K562 (cell line): Measurements from ENCODE around the gene ITGBL1. TPM values are rescaled to one million over a fixed set of nuclear protein-coding genes. Genes with fewer than 3 reads are reported as not detected.

Experiments used
- ATAC-seq: fragments of 200-7000 bp; cut with Tn5 transposase; 3 replicates; pipeline ENCODE4 v1.9.1; 2020; ENCODE audit warnings: moderate library complexity
- BruUV-seq: library from RNA; stranded (reverse); fragments of 400-500 nt; replicated peaks from 2 replicates; lab custom pipeline; 2021; lab: Mats Ljungman, UMichigan
- CTCF ChIA-PET: fragments of 300-600 bp; formaldehyde crosslinking; extraction: SDS; loops from one replicate; lab custom pipeline; 2021; ENCODE audit warnings: low intra/inter-chr PET ratio; lab: Yijun Ruan, JAX
- POLR2A ChIA-PET: fragments of 300-600, 350-650 bp; sonication (Branson Sonifier 250); formaldehyde crosslinking; extraction: SDS; loops from one replicate; lab custom pipeline; 2021; ENCODE audit warnings: antibody characterized with exemption, inconsistent platforms; lab: Yijun Ruan, JAX
- DNase-seq, 4 experiments: peaks; one replicate each; pipeline versions ENCODE4 v3.0.0 to v3.0.0-alpha.2; 2011 to 2018; ENCODE audit warnings: low spot score in 3 of 4, mixed read lengths in 3 of 4; ENCODE audit errors: extremely low read depth in 1 of 4
- FAIRE-seq: peaks from 2 replicates; lab custom pipeline; 2011; peaks lifted over from hg19 to GRCh38; lab: Jason Lieb, UNC
- H2AFZ ChIP-seq: 2 replicates; pipeline ENCODE4 v1.6.0; 2011; ENCODE audit warnings: low read depth, low read length, control low read depth, inconsistent platforms
- H3K27ac ChIP-seq: fragments of 200-600 bp; 3 replicates; pipeline ENCODE4 v1.8.0; 2011; ENCODE audit warnings: low read depth, mild to moderate bottlenecking, control low read depth, inconsistent platforms, low read length, moderate library complexity, mixed read lengths; ENCODE audit errors: extremely low read depth
- H3K27me3 ChIP-seq, 2 experiments: fragments of 300-600 bp in 1 of 2; 2 replicates in 1 of 2; 3 replicates in 1 of 2; pipeline versions ENCODE4 v1.6.0 to v1.8.0; 2011; ENCODE audit warnings: inconsistent platforms in 2 of 2, low read length in 2 of 2, mild to moderate bottlenecking in 1 of 2, mixed read lengths in 1 of 2, moderate library complexity in 1 of 2; ENCODE audit not compliant: control insufficient read depth in 2 of 2, insufficient read depth in 2 of 2
- H3K36me3 ChIP-seq: fragments of 300-600 bp; 3 replicates; pipeline ENCODE4 v1.8.0; 2011; ENCODE audit warnings: mild to moderate bottlenecking, low read length, inconsistent platforms; ENCODE audit not compliant: control insufficient read depth, insufficient read depth
- H3K4me1 ChIP-seq, 2 experiments: fragments of 200-600 bp in 1 of 2; replicated peaks in 1 of 2; 2 replicates in 1 of 2; 3 replicates in 1 of 2; pipeline versions ENCODE4 v1.5.1 to v1.8.0; 2011; ENCODE audit warnings: inconsistent platforms in 2 of 2, low read length in 2 of 2, mild to moderate bottlenecking in 1 of 2, mixed read lengths in 1 of 2, moderate library complexity in 1 of 2; ENCODE audit not compliant: control insufficient read depth in 2 of 2, insufficient read depth in 2 of 2
- H3K4me2 ChIP-seq: 2 replicates; pipeline ENCODE4 v1.6.1; 2011; ENCODE audit warnings: low read length, control low read depth, inconsistent platforms, mixed read lengths; ENCODE audit not compliant: insufficient read depth
- H3K4me3 ChIP-seq: fragments of 200-600 bp; sonication (generic), shearing (Covaris generic); 2 replicates; pipeline ENCODE4 v1.5.1; 2016; ENCODE audit warnings: control low read depth, inconsistent platforms
- H3K79me2 ChIP-seq: fragments of 200-600 bp; 3 replicates; pipeline ENCODE4 v1.8.0; 2011; ENCODE audit warnings: low read length, inconsistent platforms; ENCODE audit not compliant: control insufficient read depth, insufficient read depth
- H3K9ac ChIP-seq, 2 experiments: 2 replicates each; pipeline versions ENCODE4 v1.6.0 to v1.6.1; 2011; ENCODE audit warnings: low read depth in 2 of 2, low read length in 2 of 2, control low read depth in 1 of 2, inconsistent platforms in 1 of 2, mild to moderate bottlenecking in 1 of 2, mixed read lengths in 1 of 2; ENCODE audit not compliant: insufficient read depth in 1 of 2
- H3K9me1 ChIP-seq: one replicate; pipeline ENCODE4 v1.6.0; 2011; ENCODE audit warnings: inconsistent platforms, mild to moderate bottlenecking, low read length, moderate library complexity; ENCODE audit not compliant: control insufficient read depth, insufficient read depth
- H3K9me3 ChIP-seq: replicated peaks from 2 replicates; pipeline ENCODE4 v1.5.1; 2011; ENCODE audit warnings: low read depth, low read length, inconsistent platforms; ENCODE audit not compliant: control insufficient read depth, insufficient read depth
- H4K20me1 ChIP-seq: replicated peaks from 2 replicates; pipeline ENCODE4 v1.6.1; 2011; ENCODE audit warnings: low read length, inconsistent platforms, mixed read lengths; ENCODE audit not compliant: control insufficient read depth, insufficient read depth
- ARHGAP35 ChIP-seq: fragments of 450-650 bp; IDR thresholded peaks from 2 replicates; pipeline ENCODE4 v1.6.1; 2018; ENCODE audit not compliant: partially characterized antibody
- ATF7 ChIP-seq: fragments of 450-650 bp; IDR thresholded peaks from 2 replicates; pipeline ENCODE4 v1.7.1; 2014; ENCODE audit warnings: mild to moderate bottlenecking, moderate library complexity
- CXXC5 ChIP-seq: fragments of 250-450 bp; sonication (Bioruptor Pico); IDR thresholded peaks from 2 replicates; pipeline ENCODE4 v1.8.0; 2022; ENCODE audit warnings: inconsistent platforms, mild to moderate bottlenecking, moderate library complexity
- EP300 ChIP-seq: IDR thresholded peaks from 2 replicates; pipeline ENCODE4 v1.6.1; 2012; ENCODE audit warnings: low read length, improper control_type of control experiment
- FOS ChIP-seq: IDR thresholded peaks from 3 replicates; pipeline ENCODE4 v1.6.1; 2011; ENCODE audit not compliant: insufficient read length; ENCODE audit errors: extremely low read depth
- HDAC3 ChIP-seq: fragments of 450-650 bp; IDR thresholded peaks from 2 replicates; pipeline ENCODE4 v1.6.1; 2018; ENCODE audit warnings: borderline replicate concordance, mild to moderate bottlenecking, moderate library complexity; ENCODE audit not compliant: partially characterized antibody
- TSC22D4 ChIP-seq: fragments of 450-650 bp; IDR thresholded peaks from 2 replicates; pipeline ENCODE4 v1.6.1; 2016; ENCODE audit warnings: missing genetic modification characterization, missing biosample characterization, control low read depth
- ZNF311 ChIP-seq: fragments of 250-450 bp; sonication (Bioruptor Pico); IDR thresholded peaks from 2 replicates; pipeline ENCODE4 v1.4.0; 2020; ENCODE audit warnings: mild to moderate bottlenecking, moderate library complexity
- ZNF507 ChIP-seq: conservative IDR thresholded peaks from 2 replicates; pipeline ENCODE4 v1.6.1; 2017; ENCODE audit warnings: missing genetic modification characterization, missing compliant biosample characterization
- WGBS: fragments of 100-300 bp; shearing (Covaris generic); methylation state at CpG from one replicate; pipeline ENCODE4 v1.1.6; 2016; ENCODE audit warnings: low coverage, mixed read lengths; ENCODE audit not compliant: insufficient coverage; ENCODE audit errors: missing lambda C conversion rate; 5-methylcytosine and 5-hydroxymethylcytosine counted together
- in situ Hi-C: fragments of 300-500 bp; cut with MboI; formaldehyde crosslinking; loops from 4 replicates; pipeline ENCODE4 v1.15.0; 2018; ENCODE audit warnings: inconsistent platforms, mixed read lengths
- intact Hi-C: fragments of 100-400 bp; cut with micrococcal nuclease; formaldehyde crosslinking; loops from 2 replicates; pipeline ENCODE4 v1.14.2; 2022
- polyA plus RNA-seq, 8 experiments: library from polyadenylated mRNA; depleted of rRNA in 4 of 8; stranded (reverse) in 5 of 8; unstranded in 3 of 8; fragments of >200 nt; fragmentation: Nextera tagmentation in 2 of 8; fragmentation: Illumina TruSeq in 1 of 8; extraction: Ambion mirVana in 2 of 8; extraction: Trizol in 1 of 8; gene quantifications; 2 replicates each; pipeline versions ENCODE4 v1.2.1 to v1.2.3, GENCODE V29; 2011 to 2014; ENCODE audit warnings: inconsistent platforms in 1 of 8, missing spikeins in 1 of 8
- total RNA-seq, 7 experiments: library from RNA; depleted of rRNA in 6 of 7; stranded (reverse); fragments of >200 nt in 6 of 7; fragmentation: Illumina TruSeq in 2 of 7; extraction: Trizol in 2 of 7; gene quantifications; 2 replicates each; pipeline versions ENCODE4 v1.2.1 to v1.2.3, GENCODE V29; 2011 to 2021; ENCODE audit warnings: low replicate concordance in 1 of 7
- TF ChIP-seq, protein P1 (sequence below): fragments of 250-450 bp; sonication (Bioruptor Pico); IDR thresholded peaks from 2 replicates; pipeline ENCODE4 v1.5.0; 2022; ENCODE audit warnings: mild to moderate bottlenecking
- TF ChIP-seq, protein P2 (sequence below), 2 experiments: fragments of 450-650 bp; formaldehyde crosslinking in 1 of 2; IDR thresholded peaks; 2 replicates each; pipeline versions ENCODE4 v1.4.0 to v1.6.1; 2014 to 2020; ENCODE audit warnings: mild to moderate bottlenecking in 2 of 2, borderline replicate concordance in 1 of 2, low read depth in 1 of 2
- TF ChIP-seq, protein P3 (sequence below): IDR thresholded peaks from 2 replicates; pipeline ENCODE4 v1.6.1; 2016; ENCODE audit warnings: missing genetic modification characterization, missing compliant biosample characterization

ITGBL1 gene
- total and polyA plus RNA-seq, 9 of the 15 experiments (the other 6 are each of a cell fraction or from before 2014, with no cell fraction given), result 0.04 to 0.73 (median 0.32) TPM; not detected in 1

DNA sequence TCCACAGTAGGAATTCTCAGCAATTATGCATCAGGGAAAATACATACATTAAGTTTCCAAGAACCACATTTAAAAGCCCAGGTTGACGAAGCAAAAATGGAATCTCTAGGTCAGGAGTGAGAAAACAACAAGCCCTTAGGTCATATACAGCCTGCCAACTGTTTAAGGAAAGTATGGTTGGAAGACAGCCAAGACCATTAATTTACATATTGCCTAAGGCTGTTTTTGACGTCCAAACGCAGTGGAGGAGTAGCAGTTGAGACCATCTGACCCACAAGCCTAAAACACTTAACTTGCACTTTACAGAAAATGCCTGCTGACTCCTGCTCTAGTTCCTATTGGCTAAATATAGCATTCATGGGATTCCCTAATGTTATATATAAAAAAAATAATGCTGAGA, 299.0 kb downstream of the ITGBL1 start:
- WGBS, result 0% methylated on average over 3 of the region's 3 CpGs
- no peaks in the 10 kb centered on the region for H4K20me1 ChIP-seq
- no peak overlapping the region for H3K27ac ChIP-seq
- H3K4me3 ChIP-seq, result no peak overlapping the region
- BruUV-seq, result no TSS peak
- H3K27me3 ChIP-seq, result no peaks in the 10 kb centered on the region
- intact Hi-C loops (no loop called here), in situ Hi-C loops (no loop called here)
- no peaks in the 10 kb centered on the region for H3K36me3 ChIP-seq
- CTCF ChIA-PET, result no interaction called here
- FAIRE-seq, result no peak
- no peak overlapping the region for H3K9ac ChIP-seq
- DNase-seq, result no peak
- POLR2A ChIA-PET, result no interaction called here
- no peak overlapping the region for H3K4me2 ChIP-seq
- no peak overlapping the region for H2AFZ ChIP-seq
- ATAC-seq, result no peak
- H3K9me1 ChIP-seq, result no peaks in the 10 kb centered on the region
- no peaks in the 10 kb centered on the region for H3K9me3 ChIP-seq
- no peaks in the 10 kb centered on the region for H3K79me2 ChIP-seq
- H3K4me1 ChIP-seq, result no peaks in the 10 kb centered on the region
- TF ChIP-seq TSC22D4 (no peak), ATF7 (no peak), HDAC3 (no peak), EP300 (no peak), ARHGAP35 (no peak), CXXC5 (CRISPR knock-in tag) (no peak), ZNF311 (CRISPR knock-in tag) (no peak), ZNF507 (tag) (no peak), FOS (no peak)
- TF ChIP-seq, protein P1, sequence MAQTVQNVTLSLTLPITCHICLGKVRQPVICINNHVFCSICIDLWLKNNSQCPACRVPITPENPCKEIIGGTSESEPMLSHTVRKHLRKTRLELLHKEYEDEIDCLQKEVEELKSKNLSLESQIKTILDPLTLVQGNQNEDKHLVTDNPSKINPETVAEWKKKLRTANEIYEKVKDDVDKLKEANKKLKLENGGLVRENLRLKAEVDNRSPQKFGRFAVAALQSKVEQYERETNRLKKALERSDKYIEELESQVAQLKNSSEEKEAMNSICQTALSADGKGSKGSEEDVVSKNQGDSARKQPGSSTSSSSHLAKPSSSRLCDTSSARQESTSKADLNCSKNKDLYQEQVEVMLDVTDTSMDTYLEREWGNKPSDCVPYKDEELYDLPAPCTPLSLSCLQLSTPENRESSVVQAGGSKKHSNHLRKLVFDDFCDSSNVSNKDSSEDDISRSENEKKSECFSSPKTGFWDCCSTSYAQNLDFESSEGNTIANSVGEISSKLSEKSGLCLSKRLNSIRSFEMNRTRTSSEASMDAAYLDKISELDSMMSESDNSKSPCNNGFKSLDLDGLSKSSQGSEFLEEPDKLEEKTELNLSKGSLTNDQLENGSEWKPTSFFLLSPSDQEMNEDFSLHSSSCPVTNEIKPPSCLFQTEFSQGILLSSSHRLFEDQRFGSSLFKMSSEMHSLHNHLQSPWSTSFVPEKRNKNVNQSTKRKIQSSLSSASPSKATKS, result no peak
- TF ChIP-seq, protein P2, sequence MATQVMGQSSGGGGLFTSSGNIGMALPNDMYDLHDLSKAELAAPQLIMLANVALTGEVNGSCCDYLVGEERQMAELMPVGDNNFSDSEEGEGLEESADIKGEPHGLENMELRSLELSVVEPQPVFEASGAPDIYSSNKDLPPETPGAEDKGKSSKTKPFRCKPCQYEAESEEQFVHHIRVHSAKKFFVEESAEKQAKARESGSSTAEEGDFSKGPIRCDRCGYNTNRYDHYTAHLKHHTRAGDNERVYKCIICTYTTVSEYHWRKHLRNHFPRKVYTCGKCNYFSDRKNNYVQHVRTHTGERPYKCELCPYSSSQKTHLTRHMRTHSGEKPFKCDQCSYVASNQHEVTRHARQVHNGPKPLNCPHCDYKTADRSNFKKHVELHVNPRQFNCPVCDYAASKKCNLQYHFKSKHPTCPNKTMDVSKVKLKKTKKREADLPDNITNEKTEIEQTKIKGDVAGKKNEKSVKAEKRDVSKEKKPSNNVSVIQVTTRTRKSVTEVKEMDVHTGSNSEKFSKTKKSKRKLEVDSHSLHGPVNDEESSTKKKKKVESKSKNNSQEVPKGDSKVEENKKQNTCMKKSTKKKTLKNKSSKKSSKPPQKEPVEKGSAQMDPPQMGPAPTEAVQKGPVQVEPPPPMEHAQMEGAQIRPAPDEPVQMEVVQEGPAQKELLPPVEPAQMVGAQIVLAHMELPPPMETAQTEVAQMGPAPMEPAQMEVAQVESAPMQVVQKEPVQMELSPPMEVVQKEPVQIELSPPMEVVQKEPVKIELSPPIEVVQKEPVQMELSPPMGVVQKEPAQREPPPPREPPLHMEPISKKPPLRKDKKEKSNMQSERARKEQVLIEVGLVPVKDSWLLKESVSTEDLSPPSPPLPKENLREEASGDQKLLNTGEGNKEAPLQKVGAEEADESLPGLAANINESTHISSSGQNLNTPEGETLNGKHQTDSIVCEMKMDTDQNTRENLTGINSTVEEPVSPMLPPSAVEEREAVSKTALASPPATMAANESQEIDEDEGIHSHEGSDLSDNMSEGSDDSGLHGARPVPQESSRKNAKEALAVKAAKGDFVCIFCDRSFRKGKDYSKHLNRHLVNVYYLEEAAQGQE (IDR thresholded peaks at IDR 0.05; ENCODE audit: borderline replicate concordance), result no peak
- TF ChIP-seq, protein P2 (CRISPR knock-in tag; IDR thresholded peaks at IDR 0.05; ENCODE audit: low read depth), result no peak
- TF ChIP-seq, protein P3, sequence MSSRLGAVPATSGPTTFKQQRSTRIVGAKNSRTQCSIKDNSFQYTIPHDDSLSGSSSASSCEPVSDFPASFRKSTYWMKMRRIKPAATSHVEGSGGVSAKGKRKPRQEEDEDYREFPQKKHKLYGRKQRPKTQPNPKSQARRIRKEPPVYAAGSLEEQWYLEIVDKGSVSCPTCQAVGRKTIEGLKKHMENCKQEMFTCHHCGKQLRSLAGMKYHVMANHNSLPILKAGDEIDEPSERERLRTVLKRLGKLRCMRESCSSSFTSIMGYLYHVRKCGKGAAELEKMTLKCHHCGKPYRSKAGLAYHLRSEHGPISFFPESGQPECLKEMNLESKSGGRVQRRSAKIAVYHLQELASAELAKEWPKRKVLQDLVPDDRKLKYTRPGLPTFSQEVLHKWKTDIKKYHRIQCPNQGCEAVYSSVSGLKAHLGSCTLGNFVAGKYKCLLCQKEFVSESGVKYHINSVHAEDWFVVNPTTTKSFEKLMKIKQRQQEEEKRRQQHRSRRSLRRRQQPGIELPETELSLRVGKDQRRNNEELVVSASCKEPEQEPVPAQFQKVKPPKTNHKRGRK (tag), result no peak
